ENCODE measurements around the gene KCTD11.

Gene KCTD11

GRCh38 chr17:7370853-7371252 is 18.9 kb downstream of the KCTD11 start:
- no peak overlapping the region for H3K4me3 ChIP-seq (ENCODE audit: control insufficient read depth, low read depth, low read length)
- DNase-seq (ENCODE audit: low read depth): no peak
- no peak for TF ChIP-seq CTCF (IDR thresholded peaks at IDR 0.05; ENCODE audit: control insufficient read depth, insufficient read depth, low read depth, low read length, missing control alignments)

- DNase-seq (ENCODE audit: low read depth): no peak
- no peak overlapping the region for H3K4me3 ChIP-seq (ENCODE audit: control insufficient read depth, low read depth, low read length)
- TF ChIP-seq CTCF (IDR thresholded peaks at IDR 0.05; ENCODE audit: control insufficient read depth, insufficient read depth, low read depth, low read length, missing control alignments): no peak
These were observed 22.4 kb downstream of the KCTD11 start for GRCh38 chr17:7374353-7374752.

- H3K4me3 ChIP-seq (ENCODE audit: control insufficient read depth, low read depth, low read length): no peak overlapping the region
- DNase-seq (ENCODE audit: low read depth): no peak
- TF ChIP-seq CTCF (IDR thresholded peaks at IDR 0.05; ENCODE audit: control insufficient read depth, insufficient read depth, low read depth, low read length, missing control alignments): no peak
These were observed 27.2 kb downstream of the KCTD11 start for GRCh38 chr17:7379134-7379533.

GRCh38 chr17:7380321-7380720 is 28.4 kb downstream of the KCTD11 start:
- no peak for TF ChIP-seq CTCF (IDR thresholded peaks at IDR 0.05; ENCODE audit: control insufficient read depth, insufficient read depth, low read depth, low read length, missing control alignments)
- DNase-seq (ENCODE audit: low read depth): peak; percentile 11

GRCh38 chr17:7380855-7381683 is 29.1 kb downstream of the KCTD11 start, which contains the start of gene TNK1:
TNK1 (plus strand) TSS chr17:7381089; CDS start chr17:7382927, 1,838 bp downstream.
- no peak for TF ChIP-seq CTCF (IDR thresholded peaks at IDR 0.05; ENCODE audit: control insufficient read depth, insufficient read depth, low read depth, low read length, missing control alignments)
- no peak for DNase-seq (ENCODE audit: low read depth)
- H3K4me3 ChIP-seq (ENCODE audit: control insufficient read depth, low read depth, low read length): peak within 1 kb of the TSS; percentile 31

More at GRCh38 chr17:7380321-7380720, 28.4 kb downstream of the KCTD11 start:
- H3K4me3 ChIP-seq (ENCODE audit: control insufficient read depth, low read depth, low read length): peak overlapping the region; percentile 31

GRCh38 chr17:7382901-7383300 is 30.9 kb downstream of the KCTD11 start:
- no peak for DNase-seq (ENCODE audit: low read depth)
- no peak for TF ChIP-seq CTCF (IDR thresholded peaks at IDR 0.05; ENCODE audit: control insufficient read depth, insufficient read depth, low read depth, low read length, missing control alignments)

More at GRCh38 chr17:7382901-7383300, 30.9 kb downstream of the KCTD11 start:
- no peak overlapping the region for H3K4me3 ChIP-seq (ENCODE audit: control insufficient read depth, low read depth, low read length)

Measured in AG09309 (cell line).